H9 (cell line): ENCODE measurements around the gene MAPT. TPM values are rescaled to one million over a fixed set of nuclear protein-coding genes. Genes with fewer than 3 reads are reported as not detected.
"Not testable (repeated sequence)": the region's sequence is repeated elsewhere in the genome, so short reads cannot be mapped to it uniquely, and the experiment has no call there.

Experiments used
- DNase-seq: peaks from one replicate; pipeline ENCODE4 v3.0.0-alpha.2; 2017
- H2AFZ ChIP-seq: one replicate; pipeline ENCODE4 v1.6.1; 2013; ENCODE audit warnings: mild to moderate bottlenecking, low read length, control low read depth, moderate library complexity
- H2AK5ac ChIP-seq: 2 replicates; pipeline ENCODE4 v1.6.1; 2013; ENCODE audit warnings: low read length, control low read depth, mixed read lengths; ENCODE audit not compliant: insufficient read length
- H2BK120ac ChIP-seq: one replicate; pipeline ENCODE4 v1.6.1; 2013; ENCODE audit warnings: low read depth, mild to moderate bottlenecking, low read length, control low read depth, inconsistent platforms; ENCODE audit not compliant: poor library complexity, severe bottlenecking
- H2BK12ac ChIP-seq: 2 replicates; pipeline ENCODE4 v1.6.1; 2013; ENCODE audit warnings: low read length, control low read depth, mixed read lengths, low read depth; ENCODE audit not compliant: insufficient read length
- H2BK15ac ChIP-seq: 2 replicates; pipeline ENCODE4 v1.6.1; 2013; ENCODE audit warnings: low read depth, low read length, control low read depth
- H2BK20ac ChIP-seq: one replicate; pipeline ENCODE4 v1.6.1; 2013; ENCODE audit warnings: low read depth, mild to moderate bottlenecking, low read length, control low read depth, inconsistent platforms; ENCODE audit not compliant: poor library complexity, severe bottlenecking
- H2BK5ac ChIP-seq: 2 replicates; pipeline ENCODE4 v1.6.1; 2013; ENCODE audit warnings: low read length, control low read depth, mixed read lengths; ENCODE audit not compliant: insufficient read length
- H3K14ac ChIP-seq: 2 replicates; pipeline ENCODE4 v1.6.1; 2013; ENCODE audit warnings: low read length, control low read depth; ENCODE audit not compliant: insufficient read depth
- H3K18ac ChIP-seq: 2 replicates; pipeline ENCODE4 v1.6.1; 2013; ENCODE audit warnings: low read depth, mild to moderate bottlenecking, mixed read lengths, low read length, control low read depth; ENCODE audit not compliant: insufficient read length
- H3K23ac ChIP-seq: 2 replicates; pipeline ENCODE4 v1.6.1; 2013; ENCODE audit warnings: low read length, control low read depth, mixed read lengths, low read depth; ENCODE audit not compliant: insufficient read length
- H3K23me2 ChIP-seq: 2 replicates; pipeline ENCODE4 v1.6.1; 2013; ENCODE audit warnings: low read depth, mild to moderate bottlenecking, mixed read lengths, low read length, control low read depth; ENCODE audit not compliant: insufficient read length, poor library complexity, severe bottlenecking
- H3K27ac ChIP-seq: 2 replicates; pipeline ENCODE4 v1.5.1; 2013; ENCODE audit warnings: low read length, control low read depth, mixed read lengths, low read depth; ENCODE audit not compliant: insufficient read length
- H3K27me3 ChIP-seq: 2 replicates; pipeline ENCODE4 v1.6.1; 2013; ENCODE audit warnings: low read length, control low read depth, inconsistent platforms; ENCODE audit not compliant: insufficient read depth
- H3K4ac ChIP-seq: 2 replicates; pipeline ENCODE4 v1.6.1; 2013; ENCODE audit warnings: low read depth, mild to moderate bottlenecking, control low read depth, inconsistent platforms, low read length, moderate library complexity
- H3K4me1 ChIP-seq: 2 replicates; pipeline ENCODE4 v1.6.1; 2013; ENCODE audit warnings: low read length, control low read depth, inconsistent platforms; ENCODE audit not compliant: insufficient read depth
- H3K4me2 ChIP-seq: 2 replicates; pipeline ENCODE4 v1.6.1; 2013; ENCODE audit warnings: low read length, control low read depth, mixed read lengths; ENCODE audit not compliant: insufficient read length, insufficient read depth
- H3K56ac ChIP-seq: 2 replicates; pipeline ENCODE4 v1.6.1; 2013; ENCODE audit warnings: low read depth, mild to moderate bottlenecking, mixed read lengths, low read length, control low read depth; ENCODE audit not compliant: insufficient read length
- H3K79me1 ChIP-seq: 2 replicates; pipeline ENCODE4 v1.6.1; 2013; ENCODE audit warnings: low read depth, mild to moderate bottlenecking, moderate library complexity, low read length, control low read depth, inconsistent platforms; ENCODE audit not compliant: insufficient read depth, poor library complexity, severe bottlenecking
- H3K79me2 ChIP-seq: 2 replicates; pipeline ENCODE4 v1.6.1; 2013; ENCODE audit warnings: low read length, control low read depth, inconsistent platforms; ENCODE audit not compliant: insufficient read depth
- H3K9ac ChIP-seq: 2 replicates; pipeline ENCODE4 v1.6.1; 2013; ENCODE audit warnings: low read length, control low read depth, mixed read lengths; ENCODE audit not compliant: insufficient read length; ENCODE audit errors: extremely low read depth
- H3K9me3 ChIP-seq: one replicate; pipeline ENCODE4 v1.6.1; 2013; ENCODE audit warnings: low read depth, low read length, inconsistent platforms; ENCODE audit not compliant: control insufficient read depth
- H3T11ph ChIP-seq: one replicate; pipeline ENCODE4 v1.6.1; 2013; ENCODE audit warnings: mild to moderate bottlenecking, low read length, control low read depth, inconsistent platforms
- H4K20me1 ChIP-seq: one replicate; pipeline ENCODE4 v1.6.1; 2013; ENCODE audit not compliant: control insufficient read depth, insufficient read length, insufficient read depth
- H4K5ac ChIP-seq: 2 replicates; pipeline ENCODE4 v1.6.1; 2013; ENCODE audit warnings: low read depth, mild to moderate bottlenecking, mixed read lengths, low read length, control low read depth; ENCODE audit not compliant: insufficient read length
- H4K8ac ChIP-seq: replicated peaks from 2 replicates; pipeline ENCODE4 v1.6.1; 2013; ENCODE audit warnings: low read length, control low read depth, mixed read lengths, low read depth; ENCODE audit not compliant: insufficient read length
- H4K91ac ChIP-seq: 2 replicates; pipeline ENCODE4 v1.6.1; 2013; ENCODE audit warnings: low read depth, mild to moderate bottlenecking, moderate library complexity, mixed read lengths, low read length, control low read depth; ENCODE audit not compliant: insufficient read length
- H3K27ac Mint-ChIP-seq, 3 experiments: 2 replicates in 2 of 3; 3 replicates in 1 of 3; pipeline ENCODE4 v1.8.0; 2020 to 2021; ENCODE audit warnings: mixed read lengths in 3 of 3, mild to moderate bottlenecking in 1 of 3, moderate library complexity in 1 of 3
- H3K27me3 Mint-ChIP-seq: 2 replicates; pipeline ENCODE4 v1.8.0; 2021; ENCODE audit warnings: low read depth, mild to moderate bottlenecking, moderate library complexity, mixed read lengths
- H3K36me3 Mint-ChIP-seq, 3 experiments: 2 replicates in 2 of 3; 3 replicates in 1 of 3; pipeline ENCODE4 v1.8.0; 2020 to 2021; ENCODE audit warnings: low read depth in 3 of 3, mixed read lengths in 3 of 3; ENCODE audit not compliant: insufficient read depth in 1 of 3
- H3K4me1 Mint-ChIP-seq, 2 experiments: 2 replicates each; pipeline ENCODE4 v1.8.0; 2020; ENCODE audit warnings: mixed read lengths in 2 of 2
- H3K4me3 Mint-ChIP-seq, 2 experiments: 2 replicates in 1 of 2; 3 replicates in 1 of 2; pipeline ENCODE4 v1.8.0; 2020 to 2021; ENCODE audit warnings: mild to moderate bottlenecking in 2 of 2, mixed read lengths in 2 of 2, moderate library complexity in 1 of 2
- H3K9me3 Mint-ChIP-seq, 2 experiments: 2 replicates in 1 of 2; 3 replicates in 1 of 2; pipeline ENCODE4 v1.8.0; 2020; ENCODE audit warnings: mild to moderate bottlenecking in 2 of 2, mixed read lengths in 2 of 2, moderate library complexity in 1 of 2
- CTCF ChIP-seq: fragments of 200-600 bp; sonication (generic); conservative IDR thresholded peaks from 3 replicates; pipeline ENCODE4 v1.8.0; 2021; ENCODE audit warnings: antibody characterized with exemption, mild to moderate bottlenecking
- WGBS: extraction: QIAGEN DNeasy Blood & Tissue Kit; methylation state at CpG from one replicate; pipeline ENCODE4 v1.1.7; 2013; ENCODE audit warnings: missing lambda C conversion rate, low lambda C conversion rate, mixed read lengths; ENCODE audit not compliant: insufficient read length; ENCODE audit errors: extremely low coverage; 5-methylcytosine and 5-hydroxymethylcytosine counted together
- total RNA-seq: library from RNA; stranded (reverse); gene quantifications from 2 replicates; pipeline ENCODE4 v1.2.1, GENCODE V29; 2021

Gene MAPT
- total RNA-seq, 1 experiment from 2014 or later = 1.6 TPM

GRCh38 chr17:46013502-46014165 is 119.3 kb downstream of the MAPT start:
- H4K8ac ChIP-seq = no peak overlapping the region
- no peaks in the 10 kb centered on the region for H3K27me3 ChIP-seq
- WGBS = no CpG with 5 or more reads among the region's 9 CpGs
- no peak overlapping the region for H4K5ac ChIP-seq
- no peak overlapping the region for H4K91ac ChIP-seq
- H2BK5ac ChIP-seq = no peak overlapping the region
- H2AK5ac ChIP-seq = no peak overlapping the region
- H3K4me1 ChIP-seq = no peaks in the 10 kb centered on the region
- no peak overlapping the region; the same call in 1 of the 2 replicates for H3K14ac ChIP-seq
- H3K23ac ChIP-seq = no peak overlapping the region
- Mint-ChIP-seq H3K9me3 (no peaks in the 10 kb centered on the region), H3K4me3 (0 out of 5 replicates have a peak overlapping the region, but pooled peaks of 1 of the 2 experiments have one; percentile 30), H3K27ac (no peak overlapping the region), H3K36me3 (no peaks in the 10 kb centered on the region; a peak in 1 of 7 replicates), H3K27me3 (peaks cover 2% of the 10 kb centered on the region), H3K4me1 (0 out of 4 replicates have a peak, but pooled peaks cover 0 to 6% of the 10 kb centered on the region in 2 experiments)
- H3T11ph ChIP-seq = no peak overlapping the region
- H2BK15ac ChIP-seq = no peak overlapping the region
- H3K27ac ChIP-seq = no peak overlapping the region
- no peak overlapping the region for H3K56ac ChIP-seq
- no peak overlapping the region for H3K9ac ChIP-seq
- no peaks in the 10 kb centered on the region for H3K79me2 ChIP-seq
- no peaks in the 10 kb centered on the region for H3K9me3 ChIP-seq
- no peak for TF ChIP-seq CTCF
- no peaks in the 10 kb centered on the region for H4K20me1 ChIP-seq
- no peak overlapping the region for H2BK20ac ChIP-seq
- no peak overlapping the region for H3K18ac ChIP-seq
- no peaks in the 10 kb centered on the region for H3K79me1 ChIP-seq
- no peak overlapping the region for H2BK120ac ChIP-seq
- H2BK12ac ChIP-seq = no peak overlapping the region
- H3K4me2 ChIP-seq = no peak overlapping the region
- DNase-seq = no peak
- H2AFZ ChIP-seq = no peak overlapping the region
- no peak overlapping the region for H3K4ac ChIP-seq
- H3K23me2 ChIP-seq = no peaks in the 10 kb centered on the region

- not testable (repeated sequence) for H4K5ac ChIP-seq
Observed at GRCh38 chr17:46019408-46019925, 125.1 kb downstream of the MAPT start.

More at GRCh38 chr17:46019408-46019925, 125.1 kb downstream of the MAPT start:
- not testable (repeated sequence) for H2BK5ac ChIP-seq, DNase-seq, H3K4me1 ChIP-seq, H2BK15ac ChIP-seq, H3K4me2 ChIP-seq, H2AK5ac ChIP-seq, H3K9me3 ChIP-seq, H3K27ac Mint-ChIP-seq, H4K91ac ChIP-seq, H4K8ac ChIP-seq, H3K4me3 Mint-ChIP-seq, H3K4ac ChIP-seq, H3K23me2 ChIP-seq, H3K27me3 Mint-ChIP-seq, H3K79me2 ChIP-seq, H3K23ac ChIP-seq, H3K9ac ChIP-seq, H3K18ac ChIP-seq, H3K4me1 Mint-ChIP-seq, H3T11ph ChIP-seq, H3K27ac ChIP-seq, H3K27me3 ChIP-seq, H3K79me1 ChIP-seq, H2BK20ac ChIP-seq, H3K9me3 Mint-ChIP-seq, H2BK12ac ChIP-seq, H2AFZ ChIP-seq, H2BK120ac ChIP-seq, H3K56ac ChIP-seq, H3K14ac ChIP-seq, H4K20me1 ChIP-seq
- H3K36me3 Mint-ChIP-seq = peaks cover 5 to 11% (median 10%) of the 10 kb centered on the region in 3 experiments; a peak in 6 of 7 replicates
- no CpG with 5 or more reads among the region's 8 CpGs for WGBS
